GM12872 (cell line): ENCODE results near the gene GPD1.

Source experiments
- CTCF ChIP-seq: IDR thresholded peaks from 3 replicates; pipeline ENCODE4 v1.5.1; 2011; ENCODE audit warnings: low read depth, mild to moderate bottlenecking, low read length, moderate library complexity; ENCODE audit not compliant: insufficient read depth

GPD1 gene

GRCh38 chr12:50110762-50111351, 7.0 kb downstream of the GPD1 start:
- TF ChIP-seq CTCF, result no peak; the same call in 2 of the 3 replicates

- no peak for TF ChIP-seq CTCF
Observed at GRCh38 chr12:50111395-50111692, 7.5 kb downstream of the GPD1 start.

GRCh38 chr12:50111693-50112455, 8.1 kb downstream of the GPD1 start, which contains the start of gene COX14:
Gene COX14, plus strand, starts transcription at chr12:50112236. Its CDS starts 7,808 bp downstream, at chr12:50120044.
- TF ChIP-seq CTCF, result peak; percentile 86

- no peak for TF ChIP-seq CTCF
Observed at GRCh38 chr12:50112456-50113218, 8.8 kb downstream of the GPD1 start.

- no peak for TF ChIP-seq CTCF
Observed at GRCh38 chr12:50117057-50117622, 13.3 kb downstream of the GPD1 start.

- TF ChIP-seq CTCF, result no peak
Observed at GRCh38 chr12:50119387-50119786, 15.6 kb downstream of the GPD1 start.

GRCh38 chr12:50120521-50120920, 16.7 kb downstream of the GPD1 start:
- no peak for TF ChIP-seq CTCF
